Osteocyte (in vitro differentiated cells): ENCODE results near the gene TRDN. TPM values are rescaled to one million over a fixed set of nuclear protein-coding genes. Genes with fewer than 3 reads are reported as not detected.
"Not testable (repeated sequence)": the region's sequence is repeated elsewhere in the genome, so short reads cannot be mapped to it uniquely, and the experiment has no call there.

Experiments used
- DNase-seq: peaks from one replicate; pipeline ENCODE4 v3.0.0; 2021; ENCODE audit warnings: mixed read lengths; ENCODE audit not compliant: unreplicated experiment; ENCODE audit errors: extremely low spot score
- H3K27ac Mint-ChIP-seq: one replicate; pipeline ENCODE4 v1.8.0; 2021; ENCODE audit warnings: mild to moderate bottlenecking, mixed read lengths; ENCODE audit not compliant: unreplicated experiment
- H3K27me3 Mint-ChIP-seq: one replicate; pipeline ENCODE4 v1.8.0; 2021; ENCODE audit warnings: mixed read lengths; ENCODE audit not compliant: unreplicated experiment
- H3K36me3 Mint-ChIP-seq: one replicate; pipeline ENCODE4 v1.8.0; 2021; ENCODE audit warnings: mixed read lengths; ENCODE audit not compliant: unreplicated experiment
- H3K4me1 Mint-ChIP-seq: one replicate; pipeline ENCODE4 v1.8.0; 2021; ENCODE audit warnings: mixed read lengths; ENCODE audit not compliant: unreplicated experiment
- H3K4me3 Mint-ChIP-seq: one replicate; pipeline ENCODE4 v1.8.0; 2021; ENCODE audit warnings: mild to moderate bottlenecking, moderate library complexity, mixed read lengths; ENCODE audit not compliant: unreplicated experiment
- H3K9me3 Mint-ChIP-seq: one replicate; pipeline ENCODE4 v1.8.0; 2021; ENCODE audit warnings: mixed read lengths; ENCODE audit not compliant: unreplicated experiment
- total RNA-seq: library from RNA; stranded (reverse); gene quantifications from 2 replicates; pipeline ENCODE4 v1.2.1, GENCODE V29; 2021
- TF ChIP-seq, protein P1 (sequence below): fragments of 200-600 bp; sonication (generic); IDR thresholded peaks from 2 replicates; pipeline ENCODE4 v1.5.0; 2021; ENCODE audit warnings: antibody characterized with exemption, mild to moderate bottlenecking, moderate library complexity

Gene TRDN
- total RNA-seq, 1 donor from 2014 or later = not detected

- H3K27me3 Mint-ChIP-seq = peaks cover 11% of the 10 kb centered on the region
- H3K9me3 Mint-ChIP-seq = no peaks in the 10 kb centered on the region
- no peak for DNase-seq
- TF ChIP-seq, protein P1, sequence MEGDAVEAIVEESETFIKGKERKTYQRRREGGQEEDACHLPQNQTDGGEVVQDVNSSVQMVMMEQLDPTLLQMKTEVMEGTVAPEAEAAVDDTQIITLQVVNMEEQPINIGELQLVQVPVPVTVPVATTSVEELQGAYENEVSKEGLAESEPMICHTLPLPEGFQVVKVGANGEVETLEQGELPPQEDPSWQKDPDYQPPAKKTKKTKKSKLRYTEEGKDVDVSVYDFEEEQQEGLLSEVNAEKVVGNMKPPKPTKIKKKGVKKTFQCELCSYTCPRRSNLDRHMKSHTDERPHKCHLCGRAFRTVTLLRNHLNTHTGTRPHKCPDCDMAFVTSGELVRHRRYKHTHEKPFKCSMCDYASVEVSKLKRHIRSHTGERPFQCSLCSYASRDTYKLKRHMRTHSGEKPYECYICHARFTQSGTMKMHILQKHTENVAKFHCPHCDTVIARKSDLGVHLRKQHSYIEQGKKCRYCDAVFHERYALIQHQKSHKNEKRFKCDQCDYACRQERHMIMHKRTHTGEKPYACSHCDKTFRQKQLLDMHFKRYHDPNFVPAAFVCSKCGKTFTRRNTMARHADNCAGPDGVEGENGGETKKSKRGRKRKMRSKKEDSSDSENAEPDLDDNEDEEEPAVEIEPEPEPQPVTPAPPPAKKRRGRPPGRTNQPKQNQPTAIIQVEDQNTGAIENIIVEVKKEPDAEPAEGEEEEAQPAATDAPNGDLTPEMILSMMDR = no peak
- H3K4me3 Mint-ChIP-seq = no peak overlapping the region
- H3K36me3 Mint-ChIP-seq = no peaks in the 10 kb centered on the region
- H3K27ac Mint-ChIP-seq = no peak overlapping the region
- no peaks in the 10 kb centered on the region for H3K4me1 Mint-ChIP-seq
Observed at GRCh38 chr6:123588546-123588895, 48.2 kb downstream of the TRDN start.

DNA sequence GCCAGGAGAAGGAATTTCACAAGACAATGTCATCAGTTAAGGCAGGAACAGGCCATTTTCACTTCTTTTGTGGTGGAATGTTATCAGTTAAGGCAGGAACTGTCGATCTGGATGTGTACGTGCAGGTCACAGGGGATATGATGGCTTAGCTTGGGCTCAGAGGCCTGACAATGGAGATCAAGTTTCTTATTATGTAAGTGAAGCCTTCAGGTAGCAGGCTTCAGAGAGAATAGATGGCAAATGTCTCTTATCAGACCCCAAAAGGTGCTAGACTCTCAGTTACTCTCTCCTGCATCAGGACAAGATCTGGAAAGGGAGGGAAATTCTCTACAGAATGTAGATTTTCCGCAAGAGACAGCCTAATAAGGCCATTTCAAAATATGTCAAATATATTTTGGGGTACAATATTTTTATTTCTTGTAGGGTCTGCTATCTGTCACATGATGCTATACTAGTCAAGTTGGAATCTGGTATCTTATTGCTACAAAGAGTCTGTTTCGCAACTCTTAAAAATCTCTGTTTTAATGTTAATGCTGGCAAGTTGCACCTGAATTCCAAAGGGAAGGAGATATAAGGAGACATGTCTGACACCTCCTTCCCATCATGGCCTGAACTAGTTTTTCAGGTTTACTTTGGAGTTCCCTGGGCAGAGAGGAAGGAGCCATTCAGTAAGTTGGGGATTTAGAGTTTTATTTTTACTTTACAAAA, 48.8 kb downstream of the TRDN start:
- Mint-ChIP-seq H3K27ac (no peak overlapping the region), H3K36me3 (no peaks in the 10 kb centered on the region), H3K27me3 (peaks cover 8% of the 10 kb centered on the region), H3K4me1 (no peaks in the 10 kb centered on the region), H3K9me3 (no peaks in the 10 kb centered on the region), H3K4me3 (no peak overlapping the region)
- TF ChIP-seq, protein P1 = no peak
- DNase-seq = no peak

DNA sequence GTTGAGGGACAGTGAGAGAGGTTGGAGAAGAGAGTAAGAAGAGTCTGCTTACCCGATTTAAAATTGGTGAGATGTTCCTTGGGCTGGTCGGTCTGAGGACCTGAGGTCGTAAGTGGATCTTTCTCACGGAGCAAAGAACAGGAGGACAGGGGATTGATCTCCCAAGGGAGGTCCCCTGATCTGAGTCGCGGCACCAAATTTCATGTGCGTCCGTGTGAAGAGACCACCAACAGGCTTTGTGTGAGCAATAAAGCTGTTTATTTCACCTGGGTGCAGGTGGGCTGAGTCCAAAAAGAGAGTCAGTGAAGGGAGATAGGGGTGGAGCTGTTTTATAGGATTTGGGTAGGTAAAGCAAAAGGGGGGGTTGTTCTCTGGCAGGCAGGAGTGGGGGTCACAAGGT, 49.3 kb downstream of the TRDN start:
- H3K27me3 Mint-ChIP-seq, DNase-seq, H3K4me1 Mint-ChIP-seq, H3K4me3 Mint-ChIP-seq, H3K9me3 Mint-ChIP-seq, H3K36me3 Mint-ChIP-seq, H3K27ac Mint-ChIP-seq: not testable (repeated sequence)

DNA sequence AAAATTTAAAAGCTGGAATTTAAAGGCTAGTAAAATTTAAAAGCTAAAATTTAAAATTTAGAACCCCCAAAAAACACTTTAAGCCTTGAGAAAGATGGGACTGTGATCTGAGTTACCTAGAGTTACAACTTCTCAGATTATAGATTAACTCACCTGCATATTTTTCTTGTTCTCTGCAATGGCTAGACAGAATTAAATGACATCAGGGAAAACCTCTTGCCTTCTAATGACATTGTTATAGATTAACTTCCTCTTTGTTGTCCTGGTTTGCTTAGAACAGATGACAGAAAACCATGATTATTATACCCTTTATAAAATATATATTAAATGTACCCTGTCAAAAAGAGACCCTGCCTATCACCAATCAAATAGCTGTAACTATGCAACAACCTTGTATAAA, 56.4 kb downstream of the TRDN start:
- Mint-ChIP-seq H3K4me3 (no peak overlapping the region), H3K4me1 (no peaks in the 10 kb centered on the region), H3K9me3 (no peaks in the 10 kb centered on the region), H3K36me3 (no peaks in the 10 kb centered on the region), H3K27ac (no peak overlapping the region), H3K27me3 (peaks cover 20% of the 10 kb centered on the region)
- TF ChIP-seq, protein P1 = no peak
- DNase-seq = no peak

GRCh38 chr6:123575188-123575587, 61.6 kb downstream of the TRDN start:
- DNase-seq = no peak
- Mint-ChIP-seq H3K4me3 (no peak overlapping the region), H3K27ac (no peak overlapping the region), H3K36me3 (no peaks in the 10 kb centered on the region), H3K4me1 (no peaks in the 10 kb centered on the region), H3K9me3 (no peaks in the 10 kb centered on the region), H3K27me3 (peaks cover 48% of the 10 kb centered on the region)
- TF ChIP-seq, protein P1 = no peak
